Measurements from ENCODE around the gene RPL4.

The RPL4 gene

DNA sequence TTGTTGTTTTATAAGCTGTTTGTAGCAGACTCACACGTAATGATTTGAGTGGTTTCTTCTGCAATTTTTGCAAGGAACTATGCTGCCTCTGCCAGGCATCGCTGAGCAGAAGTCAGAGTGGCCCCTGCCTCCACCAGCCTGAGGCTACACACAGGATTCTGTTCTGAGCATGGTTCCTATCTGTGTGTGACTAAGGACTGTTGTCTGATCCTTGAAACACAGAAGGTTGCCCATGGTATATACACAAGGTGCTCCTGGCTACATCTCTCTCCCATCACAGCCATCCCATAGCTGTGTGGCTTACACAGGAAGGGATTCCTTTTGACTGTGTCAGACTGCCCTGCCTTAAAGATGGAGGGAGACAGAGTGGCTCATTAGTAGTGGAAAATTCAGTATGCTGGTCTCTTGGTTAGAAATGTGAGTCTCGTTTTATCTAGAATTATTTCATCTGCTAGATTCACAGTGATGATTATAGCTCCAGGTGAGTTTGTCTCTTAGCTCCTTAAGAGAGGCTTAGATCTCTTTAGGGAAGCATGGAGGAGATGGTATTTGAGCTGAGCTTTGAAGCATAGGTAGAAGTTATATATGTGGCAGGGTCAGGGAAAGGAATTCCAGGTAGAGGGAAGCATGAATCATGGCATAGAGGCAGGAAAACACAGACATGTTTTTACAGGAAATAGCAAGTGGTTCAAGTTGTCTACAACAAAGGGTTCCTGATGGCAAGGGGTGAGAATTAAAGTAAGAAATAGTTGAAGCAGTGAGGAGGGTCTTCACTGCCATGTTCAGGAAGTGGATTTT is 44.6 kb downstream of the RPL4 start:
- no peak for DNase-seq

DNA sequence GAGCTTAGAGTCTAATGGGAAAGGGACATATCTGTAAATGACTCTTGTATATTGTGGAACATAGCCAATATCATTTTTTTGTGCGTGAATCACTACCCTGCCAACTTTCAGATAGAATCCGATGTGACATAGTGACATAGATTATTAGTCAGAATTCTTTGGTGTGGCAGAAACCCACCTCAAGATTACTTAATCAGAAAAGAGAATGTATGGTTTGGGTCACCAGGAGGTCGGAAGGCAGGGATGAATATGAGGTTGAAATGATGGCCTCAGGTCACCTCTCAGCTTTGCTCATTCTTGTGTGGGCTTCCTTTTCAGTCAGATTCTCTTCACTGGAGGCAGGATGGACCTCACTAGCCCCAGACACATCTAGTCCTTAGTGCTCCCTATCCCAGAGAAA is 48.4 kb downstream of the RPL4 start:
- DNase-seq: no peak

DNA sequence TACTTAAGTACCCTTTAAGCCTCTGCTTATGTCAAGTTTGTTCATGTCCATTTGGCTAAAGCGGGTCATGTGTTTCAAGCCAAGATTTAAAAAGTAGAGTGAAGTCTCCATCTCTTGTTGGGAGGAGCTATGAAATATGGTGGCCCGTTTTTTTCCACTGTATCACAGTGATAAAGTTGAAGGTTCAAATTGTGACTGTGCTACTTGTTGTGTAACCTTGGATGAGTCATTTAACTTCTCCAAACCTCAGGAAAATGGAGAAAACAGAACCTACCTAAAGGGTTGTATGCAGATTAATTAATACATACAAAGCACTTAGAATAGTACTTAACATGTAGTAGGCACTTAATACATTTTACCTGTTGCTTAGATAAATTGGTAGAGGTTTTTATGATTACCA is 50.5 kb downstream of the RPL4 start:
- DNase-seq: no peak

DNA sequence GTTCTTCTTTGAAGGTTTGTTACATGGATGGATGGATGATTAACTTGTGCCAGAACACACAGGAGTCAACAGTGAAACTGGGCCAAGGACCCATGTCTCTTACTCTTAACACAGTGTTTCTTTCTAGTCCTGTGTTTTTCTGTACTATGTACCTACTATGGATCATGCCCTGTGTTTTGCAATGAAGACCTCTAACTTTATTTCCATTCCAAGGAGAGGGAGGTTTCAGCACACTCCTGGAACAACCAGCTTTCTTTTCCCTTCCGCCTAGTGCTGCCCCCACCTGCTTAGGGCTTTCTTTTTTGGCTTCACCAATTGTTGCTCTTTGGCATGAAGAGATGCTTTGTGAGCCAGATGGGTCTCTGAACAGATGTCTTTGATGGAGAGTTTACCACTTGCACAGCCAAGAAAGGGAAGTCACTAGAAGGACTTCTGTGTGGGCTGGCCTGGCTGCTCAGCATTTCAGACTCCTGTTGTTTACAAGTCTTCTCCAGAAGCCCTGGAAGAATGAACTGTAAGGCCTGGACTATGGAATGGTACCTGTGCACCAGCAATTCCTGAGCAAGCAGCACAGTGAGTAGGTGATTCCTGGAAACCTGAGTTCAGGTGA is 51.6 kb downstream of the RPL4 start:
- DNase-seq: no peak

DNA sequence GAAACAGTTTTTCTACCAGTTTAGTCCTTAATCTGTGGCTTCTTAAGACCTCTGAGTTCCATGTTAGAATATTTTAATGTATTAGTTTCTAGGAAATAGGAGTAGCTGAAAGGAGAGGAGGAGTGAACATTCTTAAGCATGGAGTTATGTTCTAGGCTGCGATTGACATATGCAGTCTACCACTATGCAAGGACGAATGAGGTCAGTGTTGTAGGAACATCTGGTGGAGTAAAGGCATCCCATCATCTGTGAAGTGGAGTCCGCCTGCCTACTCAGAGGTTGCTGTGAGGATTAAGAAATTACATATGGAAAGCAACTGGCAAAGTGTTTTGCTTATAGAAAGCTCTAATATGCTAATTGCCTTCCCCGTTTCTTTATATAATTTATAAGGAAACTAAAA is 52.2 kb downstream of the RPL4 start:
- DNase-seq: no peak

All from nucleus accumbens (tissue), 56 donors.